Dermis microvascular lymphatic vessel endothelial cell (primary cell): Measurements from ENCODE around the gene DNAJB2. TPM values are rescaled to one million over a fixed set of nuclear protein-coding genes. Genes with fewer than 3 reads are reported as not detected.
"Not testable (repeated sequence)": the region's sequence is repeated elsewhere in the genome, so short reads cannot be mapped to it uniquely, and the experiment has no call there.

Experiments used
- DNase-seq, 2 donors: peaks; one replicate each; pipeline versions ENCODE4 v3.0.0 to v3.0.0-alpha.2; 2010; ENCODE audit warnings: low read depth in 2 of 2
- total RNA-seq: library from RNA; depleted of rRNA; stranded (reverse); fragments of >200 nt; gene quantifications from 2 replicates; pipeline ENCODE4 v1.2.1, GENCODE V29; 2014

DNAJB2 gene
- total RNA-seq, 1 donor from 2014 or later = 15.4 TPM

GRCh38 chr2:219284501-219285372 is 5.6 kb downstream of the DNAJB2 start:
- DNase-seq = no peak

DNA sequence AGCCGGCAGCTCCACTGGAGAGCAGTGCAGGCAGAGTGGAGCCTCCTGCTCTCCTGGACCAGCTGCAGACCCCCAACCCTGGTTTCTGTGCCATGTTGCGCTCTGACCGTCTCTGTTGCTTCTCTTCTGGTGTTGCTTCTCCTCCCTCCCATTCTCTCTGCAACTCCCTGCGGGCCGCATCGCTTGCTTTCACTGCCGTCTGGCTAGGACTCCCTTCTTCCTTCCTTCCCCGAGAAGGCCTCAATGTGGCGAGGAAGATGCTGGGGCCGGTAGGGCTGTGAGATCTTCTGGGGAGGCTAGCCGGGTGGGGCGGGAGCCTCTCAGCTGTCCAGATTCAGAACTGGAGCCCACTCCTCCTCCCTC is 6.2 kb downstream of the DNAJB2 start:
- DNase-seq = no peak

DNA sequence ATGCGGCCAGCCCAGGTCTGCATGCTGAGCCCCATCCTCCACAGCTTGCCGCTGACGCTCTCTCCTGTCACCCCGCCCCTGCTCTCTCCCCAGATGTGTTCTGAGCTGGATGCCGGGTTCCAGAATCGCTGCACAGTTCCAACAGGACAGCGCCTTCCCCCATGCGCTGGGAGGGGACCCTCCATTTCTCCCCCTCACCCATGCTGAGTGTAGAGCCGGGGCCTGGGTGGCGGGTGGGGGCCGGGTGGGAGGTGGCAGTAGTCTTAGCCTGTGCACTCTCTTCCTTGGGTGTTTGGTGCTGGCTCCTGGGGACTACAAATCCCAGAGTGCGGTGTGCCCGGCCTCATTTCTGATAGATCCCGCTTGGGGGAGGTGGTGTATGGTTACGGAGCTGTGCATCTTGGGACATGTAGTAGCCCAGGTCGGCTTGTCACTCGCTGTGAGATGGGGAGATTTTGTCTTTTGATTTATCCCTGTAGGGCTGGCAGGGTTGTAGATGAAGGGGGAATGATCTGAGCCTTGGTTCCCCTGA is 6.8 kb downstream of the DNAJB2 start:
- no peak for DNase-seq

DNA sequence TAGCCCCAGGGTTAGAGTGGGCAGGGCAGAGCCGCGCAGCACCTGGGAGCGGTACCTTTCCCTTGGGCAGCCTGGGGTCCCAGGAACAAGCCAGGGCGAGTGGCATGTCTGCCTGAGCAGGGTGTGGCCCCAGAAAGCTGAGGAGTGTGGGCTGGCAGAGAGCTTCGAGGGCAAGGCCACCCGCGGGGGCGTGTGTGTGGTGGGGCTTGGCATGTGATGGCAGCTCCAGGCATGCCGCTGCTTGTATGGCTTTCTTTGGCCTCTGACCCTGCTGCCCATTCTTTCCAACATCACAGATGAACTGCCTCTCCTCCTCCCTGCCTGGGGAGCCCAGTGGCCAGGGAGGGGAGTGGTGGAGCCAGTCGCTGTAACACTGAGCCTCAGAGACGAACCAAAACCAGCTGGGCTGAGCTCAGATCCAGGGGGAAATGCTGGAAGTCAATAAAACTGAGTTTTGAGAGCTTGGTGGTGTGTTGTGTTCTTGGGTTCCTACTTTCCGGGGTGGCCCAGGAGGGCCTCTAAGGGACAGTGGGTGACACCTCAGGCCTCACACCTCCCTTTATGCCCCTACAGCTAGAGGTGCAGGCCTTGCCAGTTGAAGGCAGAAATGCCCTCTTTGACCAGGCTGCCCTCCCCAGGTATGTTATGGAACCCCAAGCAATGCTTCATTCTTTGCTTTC is 7.4 kb downstream of the DNAJB2 start:
- DNase-seq = no peak

GRCh38 chr2:219287116-219287440 is 7.9 kb downstream of the DNAJB2 start:
- not testable (repeated sequence) for DNase-seq

DNA sequence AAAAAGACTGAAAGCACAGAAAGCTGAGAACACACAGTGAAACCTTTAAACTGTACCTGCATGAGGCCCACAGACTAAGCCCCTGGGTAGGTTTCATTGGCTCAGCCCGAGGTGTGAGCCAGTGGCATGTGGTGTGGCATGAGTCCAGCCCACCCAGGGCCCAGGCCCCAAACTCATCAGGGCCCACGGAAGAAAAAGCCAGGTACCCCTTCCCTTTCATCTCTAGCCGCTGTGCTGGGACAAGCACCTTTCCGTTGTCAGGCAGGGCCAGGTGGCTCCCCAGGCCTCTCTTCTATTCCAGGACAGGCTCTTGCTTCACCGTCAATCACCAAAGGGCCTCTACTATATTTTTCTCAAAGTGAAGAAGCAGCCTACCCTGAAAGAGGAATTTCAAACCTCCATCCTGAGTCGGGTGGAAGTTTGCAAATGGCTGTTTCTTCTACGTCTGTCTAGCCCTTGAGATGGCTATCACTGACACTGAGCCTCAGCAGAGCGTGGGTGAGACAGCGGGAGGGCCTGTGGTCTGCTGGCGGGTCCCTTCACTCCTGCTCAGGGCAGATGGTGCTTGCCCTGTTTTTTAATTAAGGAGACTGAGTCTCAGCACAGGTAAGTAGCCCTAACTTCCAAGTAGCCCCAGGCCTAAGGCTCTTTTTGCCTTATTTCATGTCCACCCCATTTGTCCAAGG is 8.6 kb downstream of the DNAJB2 start:
- DNase-seq = no peak

- DNase-seq = no peak
Observed at GRCh38 chr2:219289195-219289536, 10.0 kb downstream of the DNAJB2 start.

DNA sequence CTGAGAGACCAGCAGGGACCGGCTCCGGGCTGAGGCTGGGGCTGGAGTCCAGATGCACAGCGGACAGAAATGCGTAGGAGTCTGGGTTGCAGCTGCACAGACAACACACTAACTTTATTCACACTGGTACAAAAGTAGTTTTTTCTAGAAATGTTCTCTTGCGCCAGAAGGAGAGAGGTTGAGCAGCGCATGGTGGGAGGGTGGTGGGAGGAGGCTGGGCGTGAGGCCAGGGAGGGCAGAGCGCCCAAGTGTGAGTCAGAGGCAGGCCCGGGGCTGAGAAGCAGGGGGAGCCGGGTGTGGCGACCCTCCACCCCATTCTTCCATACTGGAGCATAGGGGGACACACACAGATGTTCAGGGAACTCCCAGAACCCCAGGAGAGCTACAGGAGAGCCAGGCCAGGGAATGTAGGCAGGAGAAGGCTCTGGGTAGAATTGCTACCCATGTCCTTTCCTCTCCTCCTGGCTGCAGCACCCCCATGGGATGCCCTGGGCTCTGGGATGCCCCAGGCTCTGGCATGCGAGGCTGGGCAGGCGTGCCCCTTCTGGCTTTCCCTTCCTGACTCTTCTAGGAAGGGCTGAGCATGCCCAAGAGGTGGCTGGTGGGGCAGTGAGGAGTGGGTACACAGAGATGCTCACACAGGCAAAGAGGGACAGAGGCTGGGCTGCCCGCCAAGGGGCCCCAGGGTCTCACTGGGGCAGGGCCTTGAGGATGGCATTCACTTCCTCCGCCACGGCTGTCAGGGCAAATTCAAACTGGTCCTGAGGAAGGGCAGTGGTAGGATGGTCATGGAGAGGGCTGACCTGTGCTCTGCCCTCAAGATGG is 10.6 kb downstream of the DNAJB2 start:
- DNase-seq = peak in 1 of 2 donors; percentile 23

- no peak for DNase-seq
Observed at GRCh38 chr2:219290381-219291171, 11.4 kb downstream of the DNAJB2 start.

DNA sequence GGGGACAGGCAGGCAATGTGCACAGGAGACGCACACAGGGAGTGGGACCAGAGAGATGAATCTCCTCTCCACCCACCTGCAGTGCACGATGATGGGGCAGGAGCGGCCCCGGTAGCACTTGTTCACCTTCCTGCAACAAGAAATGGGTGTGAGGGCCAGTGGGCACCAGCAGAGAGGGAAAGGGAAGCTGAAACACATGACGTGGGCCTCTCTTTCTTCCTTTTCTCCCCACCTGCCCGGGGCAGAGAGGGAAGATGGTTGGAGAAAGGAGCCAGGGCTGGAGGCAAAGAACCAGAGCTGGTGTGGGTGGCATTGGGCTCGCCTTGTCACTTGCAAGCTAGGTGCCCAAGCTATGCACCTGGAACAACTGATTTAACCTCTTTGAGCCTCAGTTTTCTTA is 12.2 kb downstream of the DNAJB2 start:
- no peak for DNase-seq

DNA sequence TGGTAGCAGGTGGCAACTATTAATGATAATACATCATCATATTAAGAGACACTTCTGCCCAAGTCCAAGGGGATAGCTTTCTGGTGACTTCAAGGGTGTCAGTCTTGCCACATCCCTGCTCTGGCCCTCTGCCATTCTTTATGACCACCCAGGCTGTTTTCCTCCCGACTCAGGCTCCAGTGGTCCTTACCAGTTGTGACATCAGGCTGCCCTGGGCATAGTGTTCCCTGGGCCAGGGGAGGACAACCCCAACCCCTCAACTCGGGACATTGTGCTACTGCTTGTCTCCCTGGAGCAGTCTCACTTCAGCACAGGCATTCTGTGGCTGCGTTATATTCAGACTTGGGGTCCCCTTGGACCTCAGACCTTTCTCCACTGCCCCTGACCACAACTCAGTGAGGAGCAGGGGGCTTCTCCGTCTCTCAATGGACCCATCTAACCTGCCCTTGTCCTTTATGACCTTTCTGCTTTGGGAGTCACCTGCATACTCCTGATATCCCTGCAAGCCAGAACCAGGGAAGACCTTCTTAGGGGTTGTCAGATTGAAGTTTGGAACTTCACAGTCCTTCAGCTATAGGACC is 12.8 kb downstream of the DNAJB2 start:
- DNase-seq = no peak

- DNase-seq = no peak
Observed at GRCh38 chr2:219292616-219293015, 13.4 kb downstream of the DNAJB2 start.

GRCh38 chr2:219293736-219294231 is 14.6 kb downstream of the DNAJB2 start:
- DNase-seq = no peak

- peak in 1 of 2 donors; percentile 82 for DNase-seq
Observed at GRCh38 chr2:219294356-219295351, 15.5 kb downstream of the DNAJB2 start.

GRCh38 chr2:219296142-219296541 is 17.0 kb downstream of the DNAJB2 start:
- no peak for DNase-seq

- no peak for DNase-seq
Observed at GRCh38 chr2:219296631-219297391, 17.6 kb downstream of the DNAJB2 start.

- no peak for DNase-seq
Observed at GRCh38 chr2:219297766-219298456, 18.7 kb downstream of the DNAJB2 start.
